GM18517 (cell line): ENCODE data around the gene EFCAB3.
"Not testable (repeated sequence)": the region's sequence is repeated elsewhere in the genome, so short reads cannot be mapped to it uniquely, and the experiment has no call there.

Experiments used
- ATAC-seq: cut with Tn5 transposase; IDR thresholded peaks from one replicate; pipeline ENCODE4 v1.9.1; 2021; ENCODE audit warnings: mild to moderate bottlenecking, moderate library complexity; ENCODE audit not compliant: unreplicated experiment

Gene EFCAB3

DNA sequence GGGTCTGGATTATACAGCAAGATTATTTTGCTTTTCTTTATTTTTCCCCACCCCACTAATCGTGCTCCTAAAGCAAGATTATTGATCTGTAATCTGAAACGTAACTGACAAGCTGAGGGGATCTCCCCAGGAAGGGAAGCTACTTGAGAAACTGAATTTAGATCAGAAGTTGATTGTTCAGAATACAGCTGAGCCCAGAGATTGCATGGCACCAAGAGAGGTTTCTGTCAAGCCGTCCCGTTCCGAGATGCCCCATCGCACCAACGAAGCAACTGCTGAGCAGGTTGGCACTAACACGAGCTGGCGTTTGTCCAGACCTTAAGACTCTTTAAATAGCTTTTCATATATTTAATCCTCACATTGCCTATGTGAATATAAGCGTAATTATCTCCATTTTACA is 78.1 kb downstream of the EFCAB3 start:
- ATAC-seq: not testable (repeated sequence)

DNA sequence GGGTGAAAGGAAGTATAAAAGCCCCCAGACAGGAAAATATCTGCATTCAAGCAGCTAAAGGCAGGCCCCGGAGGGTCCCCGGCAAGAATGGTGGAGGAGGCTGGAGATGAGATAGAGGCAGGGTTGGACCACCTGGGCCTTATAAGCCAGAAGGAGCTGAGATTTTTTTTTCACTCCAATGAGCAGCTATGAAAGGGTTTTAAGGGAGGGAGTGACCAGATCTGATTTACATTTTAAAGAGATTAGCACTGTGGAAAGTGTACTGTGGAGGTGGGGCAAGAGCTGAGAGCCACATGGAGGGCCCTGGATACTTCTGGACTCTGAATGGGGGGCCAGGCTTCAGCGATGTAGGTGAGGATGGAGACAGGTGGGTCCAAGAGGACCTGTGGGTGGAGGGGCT is 84.1 kb downstream of the EFCAB3 start:
- ATAC-seq: not testable (repeated sequence)

DNA sequence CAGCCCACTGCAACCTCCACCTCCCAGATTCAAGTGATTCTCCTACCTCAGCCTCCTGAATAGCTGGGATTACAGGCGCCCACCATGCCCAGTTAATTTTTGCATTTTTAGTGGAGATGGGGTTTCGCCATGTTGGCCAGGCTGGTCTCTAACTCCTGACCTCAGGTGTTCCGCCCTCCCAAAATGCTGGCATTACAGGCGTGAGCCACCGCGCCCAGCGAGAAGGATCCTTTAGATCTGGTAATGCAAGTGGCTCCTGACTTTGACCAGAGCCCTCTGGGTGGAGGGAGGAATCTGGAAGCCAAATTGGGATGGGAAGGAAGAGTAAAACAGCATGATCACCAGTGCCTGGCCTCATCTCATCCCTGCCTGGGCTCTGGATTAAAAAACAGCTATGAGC is 84.9 kb downstream of the EFCAB3 start:
- ATAC-seq: not testable (repeated sequence)
